Skin epidermis (tissue), 12 donors: Measurements from ENCODE around the gene TLCD3B.
"Not testable (repeated sequence)": the region's sequence is repeated elsewhere in the genome, so short reads cannot be mapped to it uniquely, and the experiment has no call there.

Source experiments
- H3K27ac ChIP-seq, 21 experiments: fragments of 200-600 bp; sonication (generic) in 11 of 21; one replicate each; pipeline ENCODE4 v1.5.0; 2020; ENCODE audit warnings: mild to moderate bottlenecking in 3 of 21, inconsistent platforms in 2 of 21, moderate library complexity in 2 of 21
- H3K4me3 ChIP-seq, 7 experiments: fragments of 200-600 bp; sonication (generic) in 2 of 7; one replicate each; pipeline ENCODE4 v1.5.0; 2020; ENCODE audit warnings: inconsistent platforms in 2 of 7, mild to moderate bottlenecking in 2 of 7, moderate library complexity in 1 of 7

TLCD3B gene

DNA sequence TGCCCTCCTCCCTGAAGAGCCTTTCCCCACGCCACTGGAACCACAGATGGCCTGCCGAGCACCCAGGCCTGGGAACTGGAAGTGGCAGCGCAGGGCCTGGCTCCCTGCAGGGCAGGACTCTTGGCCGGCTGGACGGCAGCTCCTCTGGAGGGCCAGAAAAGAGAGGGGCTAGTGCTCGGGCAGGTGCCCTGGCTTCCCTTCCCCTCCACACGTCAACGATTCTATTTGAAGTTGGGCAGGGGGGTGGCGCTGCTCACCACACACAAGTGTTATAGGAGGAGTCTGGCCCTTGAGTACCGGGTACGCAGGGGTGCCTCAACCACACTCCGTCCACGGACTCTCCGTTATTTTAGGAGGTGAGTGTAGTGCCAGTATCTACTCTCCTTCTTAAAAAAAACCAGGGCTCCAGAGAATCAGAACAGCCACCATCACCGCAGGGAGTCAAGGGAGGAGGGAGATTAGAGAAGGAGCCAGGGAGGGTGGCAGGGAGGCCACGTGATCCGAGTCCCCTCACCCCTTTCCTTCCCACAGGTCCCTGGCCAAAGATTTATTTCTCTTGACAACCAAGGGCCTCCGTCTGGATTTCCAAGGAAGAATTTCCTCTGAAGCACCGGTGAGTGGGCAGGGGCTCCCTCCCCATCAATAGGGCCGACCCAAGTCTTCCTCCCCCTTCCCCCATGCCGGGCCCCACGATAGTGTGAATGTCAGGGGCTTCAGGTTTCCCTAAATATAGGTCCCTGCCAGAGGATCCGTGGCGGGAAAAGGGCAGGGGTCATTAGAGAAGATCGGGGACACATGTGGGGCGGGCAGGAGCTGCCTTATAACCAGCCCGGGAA lies 33.0 kb upstream of the TLCD3B start:
- H3K27ac ChIP-seq, result peak overlapping the region; percentile 88 to 100 (median 97)
- peak overlapping the region; percentile 86 to 99 (median 93) for H3K4me3 ChIP-seq

- H3K27ac ChIP-seq, result peak overlapping the region in 20 of 21 experiments; percentile 88 to 100 (median 98)
- H3K4me3 ChIP-seq, result peak overlapping the region; percentile 86 to 99 (median 93)
Measured at GRCh38 chr16:30063278-30063892, 32.3 kb upstream of the TLCD3B start.

GRCh38 chr16:30060836-30061554 lies 29.9 kb upstream of the TLCD3B start:
- no peak overlapping the region for H3K4me3 ChIP-seq
- no peak overlapping the region for H3K27ac ChIP-seq

GRCh38 chr16:30060346-30060745 lies 29.3 kb upstream of the TLCD3B start:
- H3K27ac ChIP-seq, result no peak overlapping the region

DNA sequence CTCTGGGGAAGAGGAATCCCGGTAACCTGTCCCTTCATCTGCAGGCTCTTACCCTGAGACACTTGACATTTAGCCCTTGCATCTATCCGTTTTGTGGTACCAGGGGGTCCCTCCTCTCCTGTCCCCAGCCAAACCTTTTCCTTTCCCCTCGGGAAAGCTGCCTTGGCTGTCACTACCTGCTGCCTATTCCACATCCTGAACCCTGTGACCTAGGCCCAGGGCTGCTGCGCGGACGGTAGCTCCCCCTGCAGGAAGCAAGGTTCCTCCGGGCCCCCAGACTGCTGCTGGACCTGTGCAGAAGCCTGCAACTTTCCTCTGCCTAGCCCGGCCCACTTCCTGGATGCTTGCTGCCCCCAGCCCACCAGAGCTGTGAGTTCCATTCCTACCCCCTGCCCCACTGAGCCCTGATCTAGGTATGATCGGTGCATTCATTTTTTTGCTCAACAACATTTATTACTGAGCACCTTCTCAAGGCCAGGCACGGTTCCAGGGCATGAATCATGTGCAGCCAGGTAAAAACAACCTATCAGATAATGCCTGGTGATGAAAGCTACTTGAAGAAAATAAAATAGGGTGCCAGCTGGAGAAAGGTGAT lies 24.0 kb upstream of the TLCD3B start:
- H3K27ac ChIP-seq, result peak overlapping the region in 1 of 21 experiments; percentile 9

More at GRCh38 chr16:30060346-30060745, 29.3 kb upstream of the TLCD3B start:
- H3K4me3 ChIP-seq, result no peak overlapping the region

DNA sequence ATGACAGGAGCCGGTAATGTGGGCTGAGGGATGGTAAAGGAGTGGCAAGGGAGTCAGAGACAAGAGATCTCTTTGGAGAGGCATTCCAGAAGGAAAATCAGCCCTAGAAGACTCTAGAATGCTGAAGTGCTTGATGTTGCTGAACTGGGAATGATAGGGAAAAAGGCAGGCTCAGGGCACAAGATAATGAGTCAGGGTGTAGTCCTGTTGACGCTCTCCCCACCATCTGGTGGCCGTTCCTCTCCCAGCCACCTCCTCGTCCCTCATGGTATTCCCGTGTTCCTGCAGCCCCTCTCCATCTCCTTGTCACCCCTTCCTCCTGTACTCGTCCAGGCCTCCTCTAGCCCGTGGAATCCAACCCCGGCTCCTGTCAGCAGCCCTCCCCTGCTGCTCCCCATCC lies 23.4 kb upstream of the TLCD3B start:
- no peak overlapping the region for H3K27ac ChIP-seq
- no peak overlapping the region for H3K4me3 ChIP-seq

More for the DNA sequence above, 24.0 kb upstream of the TLCD3B start:
- no peak overlapping the region for H3K4me3 ChIP-seq

- peak overlapping the region in 15 of 21 experiments; percentile 2 to 80 (median 63) for H3K27ac ChIP-seq
- peak overlapping the region; percentile 41 to 81 (median 66) for H3K4me3 ChIP-seq
Measured at GRCh38 chr16:30053376-30054015, 22.4 kb upstream of the TLCD3B start.

GRCh38 chr16:30052671-30053372 lies 21.8 kb upstream of the TLCD3B start:
- Histone ChIP-seq H3K27ac (peak overlapping the region in 17 of 21 experiments; percentile 12 to 80 (median 63)), H3K4me3 (peak overlapping the region; percentile 41 to 81 (median 66))

DNA sequence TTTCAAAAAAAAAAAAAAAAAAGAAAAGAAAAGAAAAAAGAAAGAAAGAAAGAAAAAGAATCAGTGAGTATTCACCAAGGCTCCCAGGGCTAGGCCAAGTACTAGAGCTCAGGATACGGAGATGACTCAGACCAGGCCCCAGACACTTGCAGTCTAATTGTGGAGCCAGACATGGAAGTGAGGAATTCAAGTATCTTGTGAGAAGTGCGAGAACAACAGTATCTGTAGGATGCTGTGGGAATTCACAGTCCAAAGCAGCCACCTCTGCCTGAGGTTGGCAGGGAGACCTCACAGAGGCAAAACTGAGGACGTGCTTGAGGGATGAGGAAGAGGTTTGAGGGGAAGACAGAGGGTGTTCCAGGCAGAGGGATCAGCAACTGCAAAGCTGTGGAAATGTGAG lies 20.4 kb upstream of the TLCD3B start:
- H3K4me3 ChIP-seq, result no peak overlapping the region
- H3K27ac ChIP-seq, result no peak overlapping the region

DNA sequence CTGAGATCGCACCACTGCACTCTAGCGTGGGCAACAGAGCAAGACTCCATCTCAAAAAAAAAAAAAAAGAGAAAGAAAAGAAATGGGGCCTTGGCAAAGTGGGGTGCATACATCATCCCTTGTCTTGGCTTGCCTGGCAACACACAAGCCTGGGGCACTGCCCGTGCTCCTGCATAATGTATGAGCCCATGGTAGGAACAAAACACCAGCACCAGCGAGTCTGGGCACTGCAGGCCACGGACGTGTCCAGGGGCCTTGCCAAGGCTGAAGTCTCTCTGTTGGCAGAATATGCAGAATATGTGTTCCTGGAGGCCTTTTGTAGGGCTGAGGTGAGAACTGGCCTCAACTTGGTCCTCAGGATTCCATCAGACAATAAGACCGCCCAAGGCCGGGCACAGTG lies 18.8 kb upstream of the TLCD3B start:
- H3K27ac ChIP-seq, result peak overlapping the region in 1 of 21 experiments; percentile 17
- H3K4me3 ChIP-seq, result no peak overlapping the region

GRCh38 chr16:30046588-30046987 lies 15.5 kb upstream of the TLCD3B start:
- H3K4me3 ChIP-seq, result no peak overlapping the region
- no peak overlapping the region for H3K27ac ChIP-seq

DNA sequence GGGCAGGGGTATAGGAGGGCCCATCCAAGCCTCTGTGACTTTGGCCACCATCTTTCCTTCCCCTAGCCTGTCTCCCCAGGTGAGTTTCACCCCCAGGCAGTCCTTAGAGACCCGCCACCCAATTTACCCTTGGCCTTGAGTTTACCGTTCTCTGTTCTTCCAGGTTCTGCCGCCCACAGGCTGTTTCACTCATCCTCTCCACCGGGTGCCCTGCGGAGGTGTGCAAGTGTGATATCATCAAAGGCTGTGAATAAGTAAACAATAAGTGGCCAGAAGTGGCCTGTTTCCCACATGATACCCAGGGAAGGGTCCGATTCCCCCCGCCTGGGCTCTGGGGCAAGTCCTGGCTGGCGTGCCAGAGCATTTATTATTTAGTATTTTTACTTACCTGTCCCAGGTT lies 15.1 kb upstream of the TLCD3B start:
- H3K27ac ChIP-seq, result no peak overlapping the region
- no peak overlapping the region for H3K4me3 ChIP-seq

- no peak overlapping the region for H3K27ac ChIP-seq
- no peak overlapping the region for H3K4me3 ChIP-seq
Measured at GRCh38 chr16:30041841-30042240, 10.8 kb upstream of the TLCD3B start.

GRCh38 chr16:30040690-30041089 lies 9.6 kb upstream of the TLCD3B start:
- H3K27ac ChIP-seq, H3K4me3 ChIP-seq: not testable (repeated sequence)

GRCh38 chr16:30040221-30040620 lies 9.2 kb upstream of the TLCD3B start:
- H3K27ac ChIP-seq, result no peak overlapping the region

DNA sequence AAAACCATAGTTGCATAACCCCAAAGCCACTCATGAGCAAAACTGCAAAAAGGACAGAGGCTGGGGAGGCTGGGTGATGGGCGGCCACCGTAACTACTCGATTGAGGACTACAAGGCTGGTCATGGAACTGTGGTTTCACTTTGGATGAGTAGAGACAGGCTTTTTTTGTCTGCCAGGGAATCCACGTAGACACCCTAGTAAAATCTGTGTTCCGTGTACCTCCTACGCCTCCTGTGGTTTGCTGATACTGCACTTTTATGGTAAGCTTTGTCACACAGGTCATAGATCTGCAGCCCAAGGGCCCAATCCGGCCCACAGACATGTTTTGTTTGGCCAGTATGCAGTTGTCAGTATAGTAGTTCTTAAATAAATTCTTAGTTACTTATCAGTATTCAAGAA lies 2.2 kb upstream of the TLCD3B start:
- Histone ChIP-seq H3K4me3 (no peak overlapping the region), H3K27ac (no peak overlapping the region)

More at GRCh38 chr16:30040221-30040620, 9.2 kb upstream of the TLCD3B start:
- no peak overlapping the region for H3K4me3 ChIP-seq

DNA sequence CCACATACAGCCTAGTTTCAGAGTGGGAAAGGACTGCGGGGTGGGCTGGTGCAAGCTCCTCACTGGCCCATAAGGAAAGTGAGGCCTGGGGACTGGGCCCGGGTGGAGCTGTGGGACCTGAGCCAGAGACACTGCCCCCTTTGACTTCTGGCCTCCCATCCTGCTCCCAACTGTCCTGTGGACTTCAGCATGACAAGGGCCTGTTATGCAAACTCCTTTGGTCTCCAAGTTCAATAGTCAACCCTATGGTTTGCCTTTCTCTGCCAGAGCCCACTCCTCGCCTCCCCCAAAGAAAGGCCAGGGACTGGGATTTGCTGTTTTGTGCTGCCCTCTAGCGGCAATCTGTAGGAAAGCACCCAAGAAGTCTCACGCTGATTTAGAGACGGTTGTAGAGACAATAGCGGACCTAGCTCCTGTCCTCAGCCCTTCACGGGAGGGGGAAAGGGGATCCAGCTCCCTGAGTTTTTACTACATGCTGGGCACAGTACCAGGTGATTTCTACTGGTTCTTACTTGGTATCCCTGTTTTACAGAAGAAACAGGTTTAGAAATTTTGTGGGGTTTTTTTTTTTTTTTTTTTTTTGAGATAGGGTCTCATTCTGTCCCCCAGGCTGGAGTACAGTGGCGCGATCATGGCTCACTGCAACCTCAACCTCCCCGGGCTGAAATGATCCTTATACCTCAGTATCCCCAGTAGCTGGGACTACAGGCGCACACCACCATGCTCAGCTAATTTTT lies 1.2 kb upstream of the TLCD3B start:
- no peak overlapping the region for H3K4me3 ChIP-seq

GRCh38 chr16:30031477-30031918 lies 427 bp upstream of the TLCD3B start:
- Histone ChIP-seq H3K27ac (no peak overlapping the region), H3K4me3 (no peak overlapping the region)

More for the DNA sequence above, 1.2 kb upstream of the TLCD3B start:
- H3K27ac ChIP-seq, result no peak overlapping the region
